ENCODE data around the gene IGF1R.

DNA sequence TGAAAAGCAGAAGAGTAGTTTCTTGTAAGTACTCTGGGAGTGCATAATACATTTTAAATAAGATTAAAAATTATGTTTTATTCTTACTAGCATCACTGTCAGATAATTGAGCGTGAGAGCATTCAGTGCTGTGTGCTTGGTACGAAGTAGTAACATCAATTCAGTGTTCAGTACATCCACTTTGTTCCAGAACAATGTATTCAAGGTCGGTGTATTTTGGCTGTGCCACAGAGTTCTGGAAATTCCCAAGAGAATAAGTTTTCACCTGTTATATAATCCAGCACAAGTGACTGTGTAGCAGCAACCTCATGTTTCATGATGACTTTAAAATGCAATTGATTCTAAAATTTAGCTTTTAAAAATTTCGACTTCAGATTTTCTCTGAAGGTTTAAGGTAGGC lies 130.6 kb downstream of the IGF1R start:
- TF ChIP-seq, protein P1, sequence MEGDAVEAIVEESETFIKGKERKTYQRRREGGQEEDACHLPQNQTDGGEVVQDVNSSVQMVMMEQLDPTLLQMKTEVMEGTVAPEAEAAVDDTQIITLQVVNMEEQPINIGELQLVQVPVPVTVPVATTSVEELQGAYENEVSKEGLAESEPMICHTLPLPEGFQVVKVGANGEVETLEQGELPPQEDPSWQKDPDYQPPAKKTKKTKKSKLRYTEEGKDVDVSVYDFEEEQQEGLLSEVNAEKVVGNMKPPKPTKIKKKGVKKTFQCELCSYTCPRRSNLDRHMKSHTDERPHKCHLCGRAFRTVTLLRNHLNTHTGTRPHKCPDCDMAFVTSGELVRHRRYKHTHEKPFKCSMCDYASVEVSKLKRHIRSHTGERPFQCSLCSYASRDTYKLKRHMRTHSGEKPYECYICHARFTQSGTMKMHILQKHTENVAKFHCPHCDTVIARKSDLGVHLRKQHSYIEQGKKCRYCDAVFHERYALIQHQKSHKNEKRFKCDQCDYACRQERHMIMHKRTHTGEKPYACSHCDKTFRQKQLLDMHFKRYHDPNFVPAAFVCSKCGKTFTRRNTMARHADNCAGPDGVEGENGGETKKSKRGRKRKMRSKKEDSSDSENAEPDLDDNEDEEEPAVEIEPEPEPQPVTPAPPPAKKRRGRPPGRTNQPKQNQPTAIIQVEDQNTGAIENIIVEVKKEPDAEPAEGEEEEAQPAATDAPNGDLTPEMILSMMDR (IDR thresholded peaks at IDR 0.05), result no peak
- no peak for TF ChIP-seq POLR2A (IDR thresholded peaks at IDR 0.05)
- no peak for TF ChIP-seq EP300 (IDR thresholded peaks at IDR 0.05; ENCODE audit: low read depth)
- no peak for TF ChIP-seq POLR2AphosphoS5 (IDR thresholded peaks at IDR 0.05)

Data from transverse colon (tissue), 4 donors.